ENCODE results near the gene MCF2L. TPM values are rescaled to one million over a fixed set of nuclear protein-coding genes. Genes with fewer than 3 reads are reported as not detected.

Gene MCF2L
- total and polyA plus RNA-seq, 2 experiments from 2014 or later = 4.8 to 25.6 TPM

DNA sequence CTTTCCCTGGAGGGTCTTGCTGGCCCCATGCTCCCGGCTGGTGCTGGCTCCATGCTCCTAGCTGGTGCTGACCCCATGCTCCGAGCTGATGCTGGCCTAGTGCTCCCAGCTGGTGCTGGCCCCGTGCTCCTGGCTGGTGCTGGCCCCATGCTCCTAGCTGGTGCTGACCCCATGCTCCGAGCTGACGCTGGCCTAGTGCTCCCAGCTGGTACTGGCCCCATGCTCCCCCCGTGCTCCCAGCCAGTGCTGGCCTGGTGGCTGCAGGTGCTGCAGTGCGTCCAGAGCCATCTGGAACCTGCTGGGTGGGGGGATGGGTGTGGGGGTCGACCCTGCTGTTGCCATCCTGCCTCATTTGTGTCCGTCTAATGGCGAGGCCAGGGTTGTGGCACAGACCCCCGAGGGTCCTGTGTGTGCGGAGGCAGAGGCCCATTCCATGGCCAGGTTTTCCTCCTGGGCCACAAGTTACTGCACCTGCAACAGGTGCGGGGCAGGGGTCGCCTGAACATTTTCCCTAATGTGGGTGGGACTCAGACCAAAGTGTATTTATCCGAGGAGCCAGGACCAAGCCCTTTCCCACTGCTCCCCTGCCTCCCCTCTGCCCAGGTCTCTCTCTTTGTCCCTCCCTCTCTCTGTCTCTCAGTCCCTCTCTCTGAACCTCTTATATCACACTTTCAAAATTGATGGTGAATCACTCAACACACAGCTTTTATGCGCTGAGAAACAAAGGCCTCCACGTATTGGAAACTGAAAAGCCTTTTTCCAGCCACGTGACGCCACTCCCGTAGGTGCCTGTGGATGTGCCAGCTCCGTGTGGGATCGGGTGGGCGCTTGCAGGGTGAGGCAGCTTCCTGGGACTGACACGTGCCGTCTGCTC is 45.1 kb downstream of the MCF2L start:
- H3K36me3 Mint-ChIP-seq (ENCODE audit: low read depth) = peaks cover 9% of the 10 kb centered on the region
- Histone ChIP-seq H3K36me3 (ENCODE audit: insufficient read depth) (no peaks in the 10 kb centered on the region), H4K20me1 (replicated peaks; ENCODE audit: insufficient read depth) (no peaks in the 10 kb centered on the region), H3F3A (replicated peaks; ENCODE audit: low read depth) (no peaks in the 10 kb centered on the region), H3K4me3 (no peak overlapping the region), H2AFZ (no peak overlapping the region), H3K27ac (ENCODE audit: low read depth) (no peak overlapping the region), H3K9me2 (ENCODE audit: insufficient read depth) (no peaks in the 10 kb centered on the region), H3K4me2 (no peak overlapping the region), H3K4me1 (ENCODE audit: insufficient read depth) (no peaks in the 10 kb centered on the region), H3K79me2 (replicated peaks; ENCODE audit: insufficient read depth) (no peaks in the 10 kb centered on the region), H3K27me3 (ENCODE audit: insufficient read depth) (no peaks in the 10 kb centered on the region)
- H3K27me3 Mint-ChIP-seq (ENCODE audit: insufficient read depth, low read depth, poor library complexity) = peaks cover 8% of the 10 kb centered on the region
- H3K4me1 Mint-ChIP-seq = no peaks in the 10 kb centered on the region; the same call in 2 of the 3 replicates
- H3K27ac Mint-ChIP-seq = no peak overlapping the region
- DNase-seq (ENCODE audit: low spot score) (no peak), ATAC-seq (no peak)
- no peak overlapping the region for H3K4me3 Mint-ChIP-seq
- TF ChIP-seq STAT1 (IDR thresholded peaks at IDR 0.05; ENCODE audit: unreplicated experiment) (no peak), NANOG (IDR thresholded peaks at IDR 0.05; ENCODE audit: borderline replicate concordance) (no peak), ZNF114 (CRISPR knock-in tag; IDR thresholded peaks at IDR 0.05) (no peak), ETS1 (IDR thresholded peaks at IDR 0.05) (no peak), POLR2AphosphoS5 (IDR thresholded peaks at IDR 0.05; ENCODE audit: low read depth) (no peak), ZNF331 (CRISPR knock-in tag; IDR thresholded peaks at IDR 0.05; ENCODE audit: low read depth) (no peak), JUNB (IDR thresholded peaks at IDR 0.05; ENCODE audit: unreplicated experiment) (no peak), CREB1 (CRISPR knock-in tag; IDR thresholded peaks at IDR 0.05; ENCODE audit: low read depth) (no peak), EZH2 (IDR thresholded peaks at IDR 0.05; ENCODE audit: low read depth, unreplicated experiment) (no peak), EZH2phosphoT487 (IDR thresholded peaks at IDR 0.05; ENCODE audit: unreplicated experiment) (no peak)
- TF ChIP-seq, protein P1, sequence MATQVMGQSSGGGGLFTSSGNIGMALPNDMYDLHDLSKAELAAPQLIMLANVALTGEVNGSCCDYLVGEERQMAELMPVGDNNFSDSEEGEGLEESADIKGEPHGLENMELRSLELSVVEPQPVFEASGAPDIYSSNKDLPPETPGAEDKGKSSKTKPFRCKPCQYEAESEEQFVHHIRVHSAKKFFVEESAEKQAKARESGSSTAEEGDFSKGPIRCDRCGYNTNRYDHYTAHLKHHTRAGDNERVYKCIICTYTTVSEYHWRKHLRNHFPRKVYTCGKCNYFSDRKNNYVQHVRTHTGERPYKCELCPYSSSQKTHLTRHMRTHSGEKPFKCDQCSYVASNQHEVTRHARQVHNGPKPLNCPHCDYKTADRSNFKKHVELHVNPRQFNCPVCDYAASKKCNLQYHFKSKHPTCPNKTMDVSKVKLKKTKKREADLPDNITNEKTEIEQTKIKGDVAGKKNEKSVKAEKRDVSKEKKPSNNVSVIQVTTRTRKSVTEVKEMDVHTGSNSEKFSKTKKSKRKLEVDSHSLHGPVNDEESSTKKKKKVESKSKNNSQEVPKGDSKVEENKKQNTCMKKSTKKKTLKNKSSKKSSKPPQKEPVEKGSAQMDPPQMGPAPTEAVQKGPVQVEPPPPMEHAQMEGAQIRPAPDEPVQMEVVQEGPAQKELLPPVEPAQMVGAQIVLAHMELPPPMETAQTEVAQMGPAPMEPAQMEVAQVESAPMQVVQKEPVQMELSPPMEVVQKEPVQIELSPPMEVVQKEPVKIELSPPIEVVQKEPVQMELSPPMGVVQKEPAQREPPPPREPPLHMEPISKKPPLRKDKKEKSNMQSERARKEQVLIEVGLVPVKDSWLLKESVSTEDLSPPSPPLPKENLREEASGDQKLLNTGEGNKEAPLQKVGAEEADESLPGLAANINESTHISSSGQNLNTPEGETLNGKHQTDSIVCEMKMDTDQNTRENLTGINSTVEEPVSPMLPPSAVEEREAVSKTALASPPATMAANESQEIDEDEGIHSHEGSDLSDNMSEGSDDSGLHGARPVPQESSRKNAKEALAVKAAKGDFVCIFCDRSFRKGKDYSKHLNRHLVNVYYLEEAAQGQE (IDR thresholded peaks at IDR 0.05; ENCODE audit: unreplicated experiment) = no peak
- TF ChIP-seq, protein P2, sequence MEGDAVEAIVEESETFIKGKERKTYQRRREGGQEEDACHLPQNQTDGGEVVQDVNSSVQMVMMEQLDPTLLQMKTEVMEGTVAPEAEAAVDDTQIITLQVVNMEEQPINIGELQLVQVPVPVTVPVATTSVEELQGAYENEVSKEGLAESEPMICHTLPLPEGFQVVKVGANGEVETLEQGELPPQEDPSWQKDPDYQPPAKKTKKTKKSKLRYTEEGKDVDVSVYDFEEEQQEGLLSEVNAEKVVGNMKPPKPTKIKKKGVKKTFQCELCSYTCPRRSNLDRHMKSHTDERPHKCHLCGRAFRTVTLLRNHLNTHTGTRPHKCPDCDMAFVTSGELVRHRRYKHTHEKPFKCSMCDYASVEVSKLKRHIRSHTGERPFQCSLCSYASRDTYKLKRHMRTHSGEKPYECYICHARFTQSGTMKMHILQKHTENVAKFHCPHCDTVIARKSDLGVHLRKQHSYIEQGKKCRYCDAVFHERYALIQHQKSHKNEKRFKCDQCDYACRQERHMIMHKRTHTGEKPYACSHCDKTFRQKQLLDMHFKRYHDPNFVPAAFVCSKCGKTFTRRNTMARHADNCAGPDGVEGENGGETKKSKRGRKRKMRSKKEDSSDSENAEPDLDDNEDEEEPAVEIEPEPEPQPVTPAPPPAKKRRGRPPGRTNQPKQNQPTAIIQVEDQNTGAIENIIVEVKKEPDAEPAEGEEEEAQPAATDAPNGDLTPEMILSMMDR (conservative IDR thresholded peaks at IDR 0.05; ENCODE audit: low read depth in 2 of 2) = no peak
- peaks cover 10% of the 10 kb centered on the region for H3K9me3 Mint-ChIP-seq
